Gastrocnemius medialis (tissue), 4 donors: ENCODE measurements around the gene NT5E.

Source experiments
- POLR2A ChIP-seq, 2 donors: fragments of 450-650 bp; IDR thresholded peaks; one replicate each; pipeline ENCODE4 v1.6.1; 2017; ENCODE audit warnings: antibody characterized with exemption in 2 of 2, mild to moderate bottlenecking in 2 of 2, moderate library complexity in 2 of 2
- TF ChIP-seq, protein P1 (sequence below), 5 experiments: fragments of 450-650 bp in 3 of 5; fragments of 200-600 bp in 2 of 5; sonication (generic) in 2 of 5; IDR thresholded peaks in 4 of 5; conservative IDR thresholded peaks in 1 of 5; 1 replicate in 4 of 5; 2 replicates in 1 of 5; pipeline ENCODE4 v1.5.1; 2016 to 2019; ENCODE audit warnings: antibody characterized with exemption in 5 of 5, mild to moderate bottlenecking in 3 of 5, moderate library complexity in 3 of 5

DNA sequence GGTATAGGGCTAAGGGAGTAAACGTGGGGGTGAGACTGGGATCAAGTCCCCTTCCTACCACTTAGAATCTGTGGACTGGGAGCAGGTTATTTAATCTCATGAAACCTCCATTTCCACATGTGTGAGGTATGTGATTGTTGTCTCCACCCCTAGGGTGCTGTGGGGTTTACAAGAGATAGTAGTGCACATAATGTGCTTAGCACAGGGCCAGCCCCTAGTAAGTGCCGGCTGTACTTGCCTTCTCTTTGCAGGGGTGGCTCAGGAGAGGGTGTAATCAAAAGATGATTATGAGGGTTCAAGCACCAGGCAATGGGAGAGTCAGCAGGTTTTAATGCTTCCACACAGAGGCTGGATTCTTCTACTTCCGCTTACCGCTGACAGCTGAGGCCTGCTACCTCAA lies 6.9 kb downstream of the NT5E start:
- no peak for TF ChIP-seq POLR2A (IDR thresholded peaks at IDR 0.05)
- TF ChIP-seq, protein P1, sequence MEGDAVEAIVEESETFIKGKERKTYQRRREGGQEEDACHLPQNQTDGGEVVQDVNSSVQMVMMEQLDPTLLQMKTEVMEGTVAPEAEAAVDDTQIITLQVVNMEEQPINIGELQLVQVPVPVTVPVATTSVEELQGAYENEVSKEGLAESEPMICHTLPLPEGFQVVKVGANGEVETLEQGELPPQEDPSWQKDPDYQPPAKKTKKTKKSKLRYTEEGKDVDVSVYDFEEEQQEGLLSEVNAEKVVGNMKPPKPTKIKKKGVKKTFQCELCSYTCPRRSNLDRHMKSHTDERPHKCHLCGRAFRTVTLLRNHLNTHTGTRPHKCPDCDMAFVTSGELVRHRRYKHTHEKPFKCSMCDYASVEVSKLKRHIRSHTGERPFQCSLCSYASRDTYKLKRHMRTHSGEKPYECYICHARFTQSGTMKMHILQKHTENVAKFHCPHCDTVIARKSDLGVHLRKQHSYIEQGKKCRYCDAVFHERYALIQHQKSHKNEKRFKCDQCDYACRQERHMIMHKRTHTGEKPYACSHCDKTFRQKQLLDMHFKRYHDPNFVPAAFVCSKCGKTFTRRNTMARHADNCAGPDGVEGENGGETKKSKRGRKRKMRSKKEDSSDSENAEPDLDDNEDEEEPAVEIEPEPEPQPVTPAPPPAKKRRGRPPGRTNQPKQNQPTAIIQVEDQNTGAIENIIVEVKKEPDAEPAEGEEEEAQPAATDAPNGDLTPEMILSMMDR (IDR thresholded peaks at IDR 0.05 in 4 of 5, conservative IDR thresholded peaks at IDR 0.05 in 1 of 5): no peak
